Measurements from ENCODE around the gene MON1A. TPM values are rescaled to one million over a fixed set of nuclear protein-coding genes. Genes with fewer than 3 reads are reported as not detected.
A peak's percentile ranks its signal among the peaks of the same experiment; 100 is the strongest.

Gene MON1A
- total RNA-seq (1 to 10 TPM in 1 of 2 experiments, under 1 TPM in 1; 0.85 to 1.3 TPM), total RNA-seq (3.0 to 27.1 (median 14.8) reads per million in 172 experiments)
- 9.8 TPM for polyA plus RNA-seq (2013, experiment 1 of 2)
- 9.6 TPM for polyA plus RNA-seq (2013, experiment 2 of 2)

GRCh38 chr3:49929291-49930167 lies at the start of gene MON1A:
TSS of gene MON1A (minus strand) at chr3:49929811. CDS start at chr3:49913346, 16,465 bp downstream.
- H3K9me3 Mint-ChIP-seq, result no peaks in the 10 kb centered on the region
- H3K36me3 ChIP-seq (ENCODE audit: insufficient read depth, low read length), result no peaks in the 10 kb centered on the region
- ATAC-seq (ENCODE audit: poor library complexity), result peak; percentile 92
- TF ChIP-seq, protein P1, sequence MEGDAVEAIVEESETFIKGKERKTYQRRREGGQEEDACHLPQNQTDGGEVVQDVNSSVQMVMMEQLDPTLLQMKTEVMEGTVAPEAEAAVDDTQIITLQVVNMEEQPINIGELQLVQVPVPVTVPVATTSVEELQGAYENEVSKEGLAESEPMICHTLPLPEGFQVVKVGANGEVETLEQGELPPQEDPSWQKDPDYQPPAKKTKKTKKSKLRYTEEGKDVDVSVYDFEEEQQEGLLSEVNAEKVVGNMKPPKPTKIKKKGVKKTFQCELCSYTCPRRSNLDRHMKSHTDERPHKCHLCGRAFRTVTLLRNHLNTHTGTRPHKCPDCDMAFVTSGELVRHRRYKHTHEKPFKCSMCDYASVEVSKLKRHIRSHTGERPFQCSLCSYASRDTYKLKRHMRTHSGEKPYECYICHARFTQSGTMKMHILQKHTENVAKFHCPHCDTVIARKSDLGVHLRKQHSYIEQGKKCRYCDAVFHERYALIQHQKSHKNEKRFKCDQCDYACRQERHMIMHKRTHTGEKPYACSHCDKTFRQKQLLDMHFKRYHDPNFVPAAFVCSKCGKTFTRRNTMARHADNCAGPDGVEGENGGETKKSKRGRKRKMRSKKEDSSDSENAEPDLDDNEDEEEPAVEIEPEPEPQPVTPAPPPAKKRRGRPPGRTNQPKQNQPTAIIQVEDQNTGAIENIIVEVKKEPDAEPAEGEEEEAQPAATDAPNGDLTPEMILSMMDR (IDR thresholded peaks at IDR 0.05), result no peak
- peak within 1 kb of the TSS; percentile 75 for H3K4me3 ChIP-seq (ENCODE audit: low read length)
- no peaks in the 10 kb centered on the region for H3K27me3 ChIP-seq (ENCODE audit: control insufficient read depth in 1 of 2, insufficient read depth in 2 of 2, low read length in 2 of 2)
- H3K27me3 Mint-ChIP-seq, result no peaks in the 10 kb centered on the region
- intact Hi-C loops (cut with DNase I, micrococcal nuclease), result loop anchor here in 1 of 2 experiments (1.0 to 10.0 kb wide), 4 partner anchors 11 to 905 kb away; partner anchors contain the start of genes IMPDH2, INKA1, NDUFAF3 and RBM6
- no peaks in the 10 kb centered on the region for H3K36me3 Mint-ChIP-seq (ENCODE audit: low read depth)
- peak within 1 kb of the TSS; percentile 86 for H3K27ac Mint-ChIP-seq
- CTCF ChIA-PET, result interaction anchor here (1.4 to 1.7 kb wide), 4 partner anchors 11 to 127 kb away, joined by 4 to 8 read pairs (median 6); partner anchors contain the start of gene RBM6
- peak within 1 kb of the TSS; percentile 74 to 78 for H3K27ac ChIP-seq (ENCODE audit: low read depth in 1 of 2, low read length in 2 of 2)
- peaks cover 38% of the 10 kb centered on the region for H3K4me1 Mint-ChIP-seq (ENCODE audit: low read depth)
- H3K9me3 ChIP-seq (ENCODE audit: control insufficient read depth in 1 of 2, insufficient read depth in 1 of 2, low read length in 2 of 2), result no peaks in the 10 kb centered on the region
- peak within 1 kb of the TSS; percentile 85 for H3K4me3 Mint-ChIP-seq
- peak; percentile 67 to 91 (median 83) for DNase-seq
- peaks cover 20% of the 10 kb centered on the region for H3K4me1 ChIP-seq (ENCODE audit: insufficient read depth, low read length)
- POLR2A ChIA-PET, result interaction anchor here (0.6 to 3.9 kb wide), 9 partner anchors 10 to 908 kb away, joined by 3 to 42 read pairs (median 3); partner anchors contain the start of genes HYAL3, NAA80, NDUFAF3 and RBM5

GRCh38 chr3:49976942-49977341 lies 47.3 kb upstream of the MON1A start:
- Mint-ChIP-seq H3K4me3 (no peak overlapping the region), H3K27me3 (no peaks in the 10 kb centered on the region)

DNA sequence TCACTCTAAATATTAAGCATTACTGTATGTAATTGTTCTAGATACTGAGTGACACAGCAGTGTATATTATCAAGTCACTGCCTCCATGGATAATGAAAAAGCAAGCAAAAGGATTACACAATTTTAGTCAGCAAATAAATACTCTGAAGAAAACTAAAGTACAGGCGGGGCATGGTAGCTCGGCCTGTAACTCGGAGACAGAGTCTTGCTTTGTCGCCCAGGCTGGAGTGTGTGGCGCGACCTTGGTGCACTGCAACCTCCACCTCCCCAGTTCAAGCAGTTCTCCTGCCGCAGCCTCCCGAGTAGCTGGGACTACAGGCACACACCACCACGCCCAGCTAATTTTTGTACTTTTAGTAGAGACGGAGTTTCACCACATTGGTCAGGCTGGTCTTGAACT lies 43.0 kb upstream of the MON1A start:
- Mint-ChIP-seq H3K4me1 (ENCODE audit: low read depth) (peaks cover 8% of the 10 kb centered on the region), H3K9me3 (no peaks in the 10 kb centered on the region), H3K36me3 (ENCODE audit: low read depth) (peaks cover 54% of the 10 kb centered on the region), H3K4me3 (no peak overlapping the region), H3K27ac (no peak overlapping the region), H3K27me3 (no peaks in the 10 kb centered on the region)
- TF ChIP-seq, protein P1 (IDR thresholded peaks at IDR 0.05), result no peak
- DNase-seq, result no peak
- Histone ChIP-seq H3K9me3 (ENCODE audit: control insufficient read depth in 1 of 2, insufficient read depth in 1 of 2, low read length in 2 of 2) (no peaks in the 10 kb centered on the region), H3K4me1 (ENCODE audit: insufficient read depth, low read length) (no peaks in the 10 kb centered on the region), H3K27me3 (ENCODE audit: control insufficient read depth in 1 of 2, insufficient read depth in 2 of 2, low read length in 2 of 2) (no peaks in the 10 kb centered on the region), H3K4me3 (ENCODE audit: low read length) (no peak overlapping the region), H3K27ac (ENCODE audit: low read depth in 1 of 2, low read length in 2 of 2) (no peak overlapping the region), H3K36me3 (ENCODE audit: insufficient read depth, low read length) (peaks cover 58% of the 10 kb centered on the region)
- no peak for ATAC-seq (ENCODE audit: poor library complexity)
- intact Hi-C loops (cut with DNase I, micrococcal nuclease), result no loop called here
- ChIA-PET CTCF (no interaction called here), POLR2A (no interaction called here)

More at GRCh38 chr3:49976942-49977341, 47.3 kb upstream of the MON1A start:
- intact Hi-C loops (cut with DNase I, micrococcal nuclease), result no loop called here
- no peak for DNase-seq
- TF ChIP-seq, protein P1 (IDR thresholded peaks at IDR 0.05), result no peak
- no peaks in the 10 kb centered on the region for H3K9me3 Mint-ChIP-seq
- Histone ChIP-seq H3K9me3 (ENCODE audit: control insufficient read depth in 1 of 2, insufficient read depth in 1 of 2, low read length in 2 of 2) (no peaks in the 10 kb centered on the region), H3K36me3 (ENCODE audit: insufficient read depth, low read length) (peaks cover 60% of the 10 kb centered on the region), H3K4me1 (ENCODE audit: insufficient read depth, low read length) (no peaks in the 10 kb centered on the region), H3K27ac (ENCODE audit: low read depth in 1 of 2, low read length in 2 of 2) (no peak overlapping the region), H3K27me3 (ENCODE audit: control insufficient read depth in 1 of 2, insufficient read depth in 2 of 2, low read length in 2 of 2) (no peaks in the 10 kb centered on the region), H3K4me3 (ENCODE audit: low read length) (no peak overlapping the region)
- ChIA-PET CTCF (no interaction called here), POLR2A (no interaction called here)
- H3K27ac Mint-ChIP-seq, result no peak overlapping the region
- ATAC-seq (ENCODE audit: poor library complexity), result no peak
- peaks cover 32% of the 10 kb centered on the region for H3K36me3 Mint-ChIP-seq (ENCODE audit: low read depth)
- no peaks in the 10 kb centered on the region for H3K4me1 Mint-ChIP-seq (ENCODE audit: low read depth)

All from CD4-positive, alpha-beta T cell (primary cell).